ENCODE measurements around the gene GSK3B.

GSK3B gene

DNA sequence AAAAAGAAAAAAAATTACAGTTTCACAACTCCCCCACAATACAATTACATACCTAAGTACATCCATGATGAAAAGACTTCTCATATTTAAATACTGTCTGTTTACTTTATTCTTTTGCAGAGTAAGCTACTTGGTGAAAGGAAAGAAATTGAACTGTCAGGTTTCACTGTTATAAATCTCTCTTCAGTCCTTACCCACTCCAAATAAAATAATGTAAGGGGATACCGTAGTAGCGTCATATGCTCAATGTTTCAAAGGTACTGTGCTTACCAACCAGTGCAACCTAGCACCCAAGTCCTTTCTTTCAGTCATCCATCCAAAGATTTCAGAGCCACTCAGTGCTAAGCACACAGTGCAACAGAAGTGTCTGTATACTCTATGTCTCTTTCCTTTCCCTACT lies 13.4 kb downstream of the GSK3B start:
- H3K27me3 ChIP-seq (ENCODE audit: insufficient read depth, low read length) = no peaks in the 10 kb centered on the region
- no peak overlapping the region for H3K4me3 ChIP-seq (ENCODE audit: low read depth, low read length)
- peaks cover 79% of the 10 kb centered on the region for H3K79me2 ChIP-seq (ENCODE audit: control insufficient read depth, insufficient read depth, low read length, unreplicated experiment)
- H3K27ac ChIP-seq (ENCODE audit: low read depth, low read length) = no peak overlapping the region
- no peaks in the 10 kb centered on the region for H3K4me1 ChIP-seq (ENCODE audit: control insufficient read depth, insufficient read depth, low read length, unreplicated experiment)
- H3K36me3 ChIP-seq (ENCODE audit: insufficient read depth, low read length) = no peaks in the 10 kb centered on the region
- H2AFZ ChIP-seq (ENCODE audit: low read length, unreplicated experiment) = no peak overlapping the region

- no peak overlapping the region for H2AFZ ChIP-seq (ENCODE audit: low read length, unreplicated experiment)
- no peak overlapping the region for H3K27ac ChIP-seq (ENCODE audit: low read depth, low read length)
- H3K4me1 ChIP-seq (ENCODE audit: control insufficient read depth, insufficient read depth, low read length, unreplicated experiment) = no peaks in the 10 kb centered on the region
- H3K36me3 ChIP-seq (ENCODE audit: insufficient read depth, low read length) = no peaks in the 10 kb centered on the region
- H3K79me2 ChIP-seq (ENCODE audit: control insufficient read depth, insufficient read depth, low read length, unreplicated experiment) = peaks cover 80% of the 10 kb centered on the region
- no peaks in the 10 kb centered on the region for H3K27me3 ChIP-seq (ENCODE audit: insufficient read depth, low read length)
- no peak overlapping the region for H3K4me3 ChIP-seq (ENCODE audit: low read depth, low read length)
These were observed 16.5 kb downstream of the GSK3B start for GRCh38 chr3:120077731-120078130.

GRCh38 chr3:120072867-120073525 lies 21.3 kb downstream of the GSK3B start:
- H3K36me3 ChIP-seq (ENCODE audit: insufficient read depth, low read length) = no peaks in the 10 kb centered on the region
- H3K4me1 ChIP-seq (ENCODE audit: control insufficient read depth, insufficient read depth, low read length, unreplicated experiment) = no peaks in the 10 kb centered on the region
- H3K4me3 ChIP-seq (ENCODE audit: low read depth, low read length) = no peak overlapping the region
- H3K79me2 ChIP-seq (ENCODE audit: control insufficient read depth, insufficient read depth, low read length, unreplicated experiment) = peaks cover 79% of the 10 kb centered on the region
- no peak overlapping the region for H2AFZ ChIP-seq (ENCODE audit: low read length, unreplicated experiment)
- H3K27me3 ChIP-seq (ENCODE audit: insufficient read depth, low read length) = no peaks in the 10 kb centered on the region
- no peak overlapping the region for H3K27ac ChIP-seq (ENCODE audit: low read depth, low read length)

DNA sequence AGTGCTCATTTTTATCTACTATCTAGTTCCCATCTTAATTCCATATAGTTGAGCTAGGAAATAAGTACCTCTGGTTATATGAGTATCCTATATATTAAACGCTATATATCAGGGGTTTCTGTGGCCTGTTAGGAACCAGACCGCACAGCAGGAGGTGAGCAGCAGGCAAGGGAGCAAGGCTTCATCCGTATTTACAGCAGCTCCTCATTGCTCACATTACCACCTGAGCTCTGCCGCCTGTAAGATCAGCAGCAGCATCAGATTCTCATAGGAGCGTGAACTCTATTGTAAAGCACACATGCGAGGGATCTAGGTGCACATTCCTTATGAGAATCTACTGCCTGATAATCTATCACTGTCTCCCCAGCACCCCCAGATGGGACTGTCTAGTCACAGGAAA lies 23.0 kb downstream of the GSK3B start:
- H3K4me1 ChIP-seq (ENCODE audit: control insufficient read depth, insufficient read depth, low read length, unreplicated experiment) = no peaks in the 10 kb centered on the region
- no peak overlapping the region for H3K4me3 ChIP-seq (ENCODE audit: low read depth, low read length)
- no peak overlapping the region for H3K27ac ChIP-seq (ENCODE audit: low read depth, low read length)
- no peaks in the 10 kb centered on the region for H3K36me3 ChIP-seq (ENCODE audit: insufficient read depth, low read length)
- H2AFZ ChIP-seq (ENCODE audit: low read length, unreplicated experiment) = no peak overlapping the region
- no peaks in the 10 kb centered on the region for H3K27me3 ChIP-seq (ENCODE audit: insufficient read depth, low read length)
- H3K79me2 ChIP-seq (ENCODE audit: control insufficient read depth, insufficient read depth, low read length, unreplicated experiment) = peaks cover 84% of the 10 kb centered on the region

DNA sequence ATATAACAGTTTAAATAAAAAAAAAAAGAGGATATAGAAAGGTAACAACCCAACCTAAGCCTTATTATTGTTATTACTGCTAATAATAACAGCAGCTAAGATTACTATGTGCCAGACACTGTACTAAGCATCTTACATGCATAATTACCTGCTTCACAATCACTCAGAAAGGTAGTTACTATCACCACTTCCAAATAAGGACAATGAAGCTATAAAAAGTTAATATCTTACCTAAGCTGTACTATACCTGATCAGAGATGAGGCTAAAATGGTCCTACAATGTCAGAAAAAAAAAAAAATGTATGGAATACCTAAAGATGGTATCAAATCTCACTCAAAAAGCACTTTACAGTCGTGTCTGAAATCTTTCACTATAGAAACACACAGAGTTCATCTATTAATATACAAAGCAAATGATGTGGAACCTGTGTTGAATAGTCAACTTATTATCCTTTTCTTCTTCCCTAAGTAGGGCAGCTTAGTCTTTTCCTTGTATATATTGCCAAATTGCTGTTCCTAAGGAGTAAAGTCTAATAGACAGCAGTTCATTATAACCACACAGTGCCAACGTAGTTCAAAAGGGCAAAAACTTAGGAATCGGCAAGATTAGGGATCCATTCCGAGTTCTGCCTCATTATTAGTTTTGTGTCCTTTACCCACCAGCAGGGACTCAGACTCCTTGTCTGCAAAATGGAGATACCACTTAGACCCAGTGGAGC lies 23.8 kb downstream of the GSK3B start:
- Histone ChIP-seq H3K27ac (ENCODE audit: low read depth, low read length) (no peak overlapping the region), H3K4me3 (ENCODE audit: low read depth, low read length) (no peak overlapping the region), H3K79me2 (ENCODE audit: control insufficient read depth, insufficient read depth, low read length, unreplicated experiment) (peaks cover 84% of the 10 kb centered on the region), H3K27me3 (ENCODE audit: insufficient read depth, low read length) (no peaks in the 10 kb centered on the region), H3K36me3 (ENCODE audit: insufficient read depth, low read length) (no peaks in the 10 kb centered on the region), H3K4me1 (ENCODE audit: control insufficient read depth, insufficient read depth, low read length, unreplicated experiment) (no peaks in the 10 kb centered on the region), H2AFZ (ENCODE audit: low read length, unreplicated experiment) (no peak overlapping the region)

DNA sequence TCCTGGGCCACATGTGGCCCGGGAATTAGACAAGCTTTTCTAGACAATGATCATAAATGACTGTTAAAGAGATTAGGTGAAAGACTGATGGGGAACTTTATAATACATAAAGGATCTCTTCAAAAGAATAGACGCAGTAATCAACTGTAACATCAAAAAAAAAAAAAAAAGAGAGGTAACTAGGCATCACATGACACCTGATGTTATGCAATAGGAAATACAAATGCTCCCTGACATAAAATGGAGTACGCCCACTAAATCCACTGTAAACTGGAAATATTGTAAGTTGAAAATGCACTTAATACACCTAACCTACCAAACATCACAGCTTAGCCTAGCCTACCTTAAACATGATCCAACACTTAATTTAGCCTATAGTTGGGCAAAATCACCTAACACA lies 27.2 kb downstream of the GSK3B start:
- Histone ChIP-seq H3K27me3 (ENCODE audit: insufficient read depth, low read length) (no peaks in the 10 kb centered on the region), H3K36me3 (ENCODE audit: insufficient read depth, low read length) (no peaks in the 10 kb centered on the region), H2AFZ (ENCODE audit: low read length, unreplicated experiment) (no peak overlapping the region), H3K4me1 (ENCODE audit: control insufficient read depth, insufficient read depth, low read length, unreplicated experiment) (peaks cover 6% of the 10 kb centered on the region), H3K4me3 (ENCODE audit: low read depth, low read length) (no peak overlapping the region), H3K27ac (ENCODE audit: low read depth, low read length) (no peak overlapping the region), H3K79me2 (ENCODE audit: control insufficient read depth, insufficient read depth, low read length, unreplicated experiment) (peaks cover 85% of the 10 kb centered on the region)

- Histone ChIP-seq H2AFZ (ENCODE audit: low read length, unreplicated experiment) (no peak overlapping the region), H3K27ac (ENCODE audit: low read depth, low read length) (no peak overlapping the region), H3K4me1 (ENCODE audit: control insufficient read depth, insufficient read depth, low read length, unreplicated experiment) (peaks cover 6% of the 10 kb centered on the region), H3K79me2 (ENCODE audit: control insufficient read depth, insufficient read depth, low read length, unreplicated experiment) (peaks cover 85% of the 10 kb centered on the region), H3K36me3 (ENCODE audit: insufficient read depth, low read length) (no peaks in the 10 kb centered on the region), H3K27me3 (ENCODE audit: insufficient read depth, low read length) (no peaks in the 10 kb centered on the region), H3K4me3 (ENCODE audit: low read depth, low read length) (no peak overlapping the region)
These were observed 27.6 kb downstream of the GSK3B start for GRCh38 chr3:120066634-120067033.

DNA sequence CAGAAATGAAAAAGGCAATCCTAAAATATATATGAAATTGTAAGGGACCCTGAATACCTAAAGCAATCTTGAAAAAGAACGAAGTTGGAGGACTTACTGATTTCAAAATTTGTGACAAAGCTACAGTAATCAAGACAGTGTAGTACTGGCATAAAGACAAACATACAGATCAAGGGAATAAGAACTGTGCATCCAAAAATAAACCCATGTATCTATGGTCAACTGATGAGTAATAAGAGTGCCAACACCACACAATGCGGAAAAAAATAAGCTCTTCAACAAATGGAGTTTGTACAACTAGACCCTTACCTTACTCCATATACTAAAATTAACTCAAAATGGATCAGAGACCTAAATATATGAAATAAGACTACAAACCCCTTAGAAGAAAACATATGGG lies 29.6 kb downstream of the GSK3B start:
- H3K4me1 ChIP-seq (ENCODE audit: control insufficient read depth, insufficient read depth, low read length, unreplicated experiment) = peaks cover 6% of the 10 kb centered on the region
- H3K36me3 ChIP-seq (ENCODE audit: insufficient read depth, low read length) = no peaks in the 10 kb centered on the region

GRCh38 chr3:120062474-120062873 lies 31.8 kb downstream of the GSK3B start:
- H3K4me1 ChIP-seq (ENCODE audit: control insufficient read depth, insufficient read depth, low read length, unreplicated experiment) = peaks cover 6% of the 10 kb centered on the region

More for the DNA sequence above, 29.6 kb downstream of the GSK3B start:
- Histone ChIP-seq H2AFZ (ENCODE audit: low read length, unreplicated experiment) (no peak overlapping the region), H3K4me3 (ENCODE audit: low read depth, low read length) (no peak overlapping the region), H3K27ac (ENCODE audit: low read depth, low read length) (no peak overlapping the region), H3K27me3 (ENCODE audit: insufficient read depth, low read length) (no peaks in the 10 kb centered on the region), H3K79me2 (ENCODE audit: control insufficient read depth, insufficient read depth, low read length, unreplicated experiment) (peaks cover 89% of the 10 kb centered on the region)

DNA sequence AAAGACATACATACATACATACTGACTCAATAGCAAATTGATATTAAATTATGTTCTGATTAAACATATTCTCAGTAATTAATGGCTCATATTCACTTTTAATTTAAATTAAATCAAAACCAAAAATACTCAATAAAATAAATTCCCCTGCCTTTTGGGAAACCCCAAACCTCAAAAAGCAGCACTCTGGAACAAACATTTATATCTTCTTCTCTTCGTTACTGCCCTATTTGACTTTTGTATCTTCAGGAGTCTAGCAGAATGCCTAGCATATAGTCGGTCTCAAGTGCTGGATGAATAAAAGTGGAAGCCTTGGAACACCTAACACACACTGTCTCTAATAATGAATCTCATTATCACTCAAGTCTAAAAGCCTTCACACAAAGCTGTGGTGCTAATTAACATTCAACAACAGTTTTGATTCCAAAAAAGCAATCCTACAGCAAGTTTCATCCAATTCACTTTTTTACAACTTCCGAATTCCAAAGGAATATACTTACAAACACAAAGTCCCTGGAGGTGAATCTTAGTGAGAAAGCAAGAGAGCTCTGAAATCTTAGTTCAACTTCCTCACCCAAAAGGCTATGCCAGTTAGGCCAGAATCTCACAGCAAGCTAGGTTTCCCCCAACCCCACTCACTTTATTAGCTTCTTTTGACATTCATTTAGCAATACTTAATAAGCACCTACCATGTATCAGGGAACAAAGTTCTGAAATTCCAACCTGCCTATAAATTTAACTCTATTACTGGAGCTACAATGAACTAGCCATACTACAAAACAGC lies 35.0 kb downstream of the GSK3B start:
- no peak overlapping the region for H3K4me3 ChIP-seq (ENCODE audit: low read depth, low read length)
- H3K36me3 ChIP-seq (ENCODE audit: insufficient read depth, low read length) = peaks cover 3% of the 10 kb centered on the region; the same call in 1 of the 2 replicates
- H3K79me2 ChIP-seq (ENCODE audit: control insufficient read depth, insufficient read depth, low read length, unreplicated experiment) = peaks cover 90% of the 10 kb centered on the region
- no peaks in the 10 kb centered on the region for H3K4me1 ChIP-seq (ENCODE audit: control insufficient read depth, insufficient read depth, low read length, unreplicated experiment)
- H3K27ac ChIP-seq (ENCODE audit: low read depth, low read length) = no peak overlapping the region
- H3K27me3 ChIP-seq (ENCODE audit: insufficient read depth, low read length) = no peaks in the 10 kb centered on the region
- no peak overlapping the region for H2AFZ ChIP-seq (ENCODE audit: low read length, unreplicated experiment)

More at GRCh38 chr3:120062474-120062873, 31.8 kb downstream of the GSK3B start:
- Histone ChIP-seq H3K36me3 (ENCODE audit: insufficient read depth, low read length) (no peaks in the 10 kb centered on the region), H3K4me3 (ENCODE audit: low read depth, low read length) (no peak overlapping the region), H3K27me3 (ENCODE audit: insufficient read depth, low read length) (no peaks in the 10 kb centered on the region), H2AFZ (ENCODE audit: low read length, unreplicated experiment) (no peak overlapping the region), H3K79me2 (ENCODE audit: control insufficient read depth, insufficient read depth, low read length, unreplicated experiment) (peaks cover 93% of the 10 kb centered on the region), H3K27ac (ENCODE audit: low read depth, low read length) (no peak overlapping the region)
